Mammary epithelial cell (primary cell): ENCODE measurements around the gene CLASRP.

ENCODE experiments used
- CTCF ChIP-seq, 2 donors: IDR thresholded peaks in 1 of 2; conservative IDR thresholded peaks in 1 of 2; 2 replicates each; pipeline ENCODE4 v1.5.1; 2011 to 2012; ENCODE audit warnings: inconsistent platforms in 2 of 2, low read length in 2 of 2, mild to moderate bottlenecking in 2 of 2, control low read depth in 1 of 2, low read depth in 1 of 2; ENCODE audit not compliant: insufficient read depth in 1 of 2; ENCODE audit errors: extremely low read depth in 1 of 2
- EZH2 ChIP-seq: IDR thresholded peaks from 2 replicates; pipeline ENCODE4 v1.6.1; 2012; ENCODE audit warnings: low read length, inconsistent platforms, borderline replicate concordance

- no peak for TF ChIP-seq CTCF (conservative IDR thresholded peaks at IDR 0.05 in 1 of 2, IDR thresholded peaks at IDR 0.05 in 1 of 2; ENCODE audit: extremely low read depth in 1 of 2, insufficient read depth in 1 of 2, low read depth in 1 of 2, low read length in 2 of 2)
- TF ChIP-seq EZH2, result no peak
These were observed 62.0 kb downstream of the CLASRP start for GRCh38 chr19:45100846-45101252.
